ENCODE measurements around the gene RAPH1.
"Not testable (repeated sequence)": the region's sequence is repeated elsewhere in the genome, so short reads cannot be mapped to it uniquely, and the experiment has no call there.

The RAPH1 gene

GRCh38 chr2:203438528-203438927, 96.6 kb downstream of the RAPH1 start:
- in situ Hi-C loops (cut with MboI; ENCODE audit: low sequenced_read_pairs) = no loop called here

GRCh38 chr2:203437511-203437910, 97.6 kb downstream of the RAPH1 start:
- in situ Hi-C loops (cut with MboI; ENCODE audit: low sequenced_read_pairs) = no loop called here

GRCh38 chr2:203436496-203436895, 98.6 kb downstream of the RAPH1 start:
- in situ Hi-C loops (cut with MboI; ENCODE audit: low sequenced_read_pairs) = no loop called here

GRCh38 chr2:203432811-203433210, 102.3 kb downstream of the RAPH1 start:
- in situ Hi-C loops (cut with MboI; ENCODE audit: low sequenced_read_pairs) = no loop called here

- in situ Hi-C loops (cut with MboI; ENCODE audit: low sequenced_read_pairs) = no loop called here
These were observed 103.5 kb downstream of the RAPH1 start for GRCh38 chr2:203431391-203432185.

- in situ Hi-C loops (cut with MboI; ENCODE audit: low sequenced_read_pairs) = not testable (repeated sequence)
These were observed 105.5 kb downstream of the RAPH1 start for GRCh38 chr2:203429643-203430042.

- in situ Hi-C loops (cut with MboI; ENCODE audit: low sequenced_read_pairs) = no loop called here
These were observed 108.0 kb downstream of the RAPH1 start for GRCh38 chr2:203427061-203427460.

GRCh38 chr2:203418271-203418670, 116.8 kb downstream of the RAPH1 start:
- in situ Hi-C loops (cut with MboI; ENCODE audit: low sequenced_read_pairs) = no loop called here

- in situ Hi-C loops (cut with MboI; ENCODE audit: low sequenced_read_pairs) = no loop called here
These were observed 121.3 kb downstream of the RAPH1 start for GRCh38 chr2:203413796-203414195.

GRCh38 chr2:203412546-203413331, 122.4 kb downstream of the RAPH1 start:
- in situ Hi-C loops (cut with MboI; ENCODE audit: low sequenced_read_pairs) = no loop called here

GRCh38 chr2:203407496-203407895, 127.6 kb downstream of the RAPH1 start:
- in situ Hi-C loops (cut with MboI; ENCODE audit: low sequenced_read_pairs) = no loop called here

GRCh38 chr2:203404996-203405395, 130.1 kb downstream of the RAPH1 start:
- in situ Hi-C loops (cut with MboI; ENCODE audit: low sequenced_read_pairs) = no loop called here

GRCh38 chr2:203400805-203401585, 134.1 kb downstream of the RAPH1 start:
- in situ Hi-C loops (cut with MboI; ENCODE audit: low sequenced_read_pairs) = no loop called here

- in situ Hi-C loops (cut with MboI; ENCODE audit: low sequenced_read_pairs) = no loop called here
These were observed 136.1 kb downstream of the RAPH1 start for GRCh38 chr2:203399031-203399430.

GRCh38 chr2:203396667-203397066, 138.4 kb downstream of the RAPH1 start:
- in situ Hi-C loops (cut with MboI; ENCODE audit: low sequenced_read_pairs) = no loop called here

GRCh38 chr2:203395858-203396257, 139.2 kb downstream of the RAPH1 start:
- in situ Hi-C loops (cut with MboI; ENCODE audit: low sequenced_read_pairs) = no loop called here

- in situ Hi-C loops (cut with MboI; ENCODE audit: low sequenced_read_pairs) = no loop called here
These were observed 140.4 kb downstream of the RAPH1 start for GRCh38 chr2:203394519-203395227.

GRCh38 chr2:203388153-203388552, 146.9 kb downstream of the RAPH1 start:
- in situ Hi-C loops (cut with MboI; ENCODE audit: low sequenced_read_pairs) = not testable (repeated sequence)

GRCh38 chr2:203383038-203383437, 152.1 kb downstream of the RAPH1 start:
- in situ Hi-C loops (cut with MboI; ENCODE audit: low sequenced_read_pairs) = no loop called here

GRCh38 chr2:203379156-203379555, 155.9 kb downstream of the RAPH1 start:
- in situ Hi-C loops (cut with MboI; ENCODE audit: low sequenced_read_pairs) = no loop called here

GRCh38 chr2:203376173-203376572, 158.9 kb downstream of the RAPH1 start:
- in situ Hi-C loops (cut with MboI; ENCODE audit: low sequenced_read_pairs) = no loop called here
